OCI-LY1 (cell line): ENCODE results near the gene GNAS.

ENCODE experiments used
- H2AFZ ChIP-seq: fragments of 200-600 bp; sonication (generic), shearing (Covaris generic); 2 replicates; pipeline ENCODE4 v1.6.0; 2014; ENCODE audit warnings: antibody characterized with exemption, mild to moderate bottlenecking, low read length
- H3F3A ChIP-seq: fragments of 200-600 bp; sonication (generic), shearing (Covaris generic); 2 replicates; pipeline ENCODE4 v1.6.0; 2014; ENCODE audit warnings: mild to moderate bottlenecking, antibody characterized with exemption, low read length, moderate library complexity; ENCODE audit not compliant: insufficient read depth
- H3K27ac ChIP-seq: fragments of 200-600 bp; sonication (generic); 2 replicates; pipeline ENCODE4 v1.5.1; 2014; ENCODE audit warnings: low read length, mixed run types, mild to moderate bottlenecking, low read depth; ENCODE audit not compliant: poor library complexity, severe bottlenecking
- H3K27me3 ChIP-seq: fragments of 200-600 bp; sonication (generic); 2 replicates; pipeline ENCODE4 v1.6.0; 2014; ENCODE audit warnings: antibody characterized with exemption, mild to moderate bottlenecking, low read length, moderate library complexity; ENCODE audit not compliant: insufficient read depth
- H3K36me3 ChIP-seq: fragments of 200-600 bp; sonication (generic); 2 replicates; pipeline ENCODE4 v1.6.1; 2014; ENCODE audit warnings: mild to moderate bottlenecking, antibody characterized with exemption, low read length, moderate library complexity, mixed read lengths; ENCODE audit not compliant: insufficient read depth
- H3K4me1 ChIP-seq: fragments of 200-600 bp; sonication (generic); 2 replicates; pipeline ENCODE4 v1.5.1; 2014; ENCODE audit warnings: mild to moderate bottlenecking, low read length, moderate library complexity; ENCODE audit not compliant: insufficient read depth, severe bottlenecking
- H3K4me2 ChIP-seq: fragments of 200-600 bp; sonication (generic), shearing (Covaris generic); 2 replicates; pipeline ENCODE4 v1.6.1; 2014; ENCODE audit warnings: low read length
- H3K4me3 ChIP-seq: fragments of 200-600 bp; sonication (generic); 2 replicates; pipeline ENCODE4 v1.5.1; 2014; ENCODE audit warnings: low read length, low read depth, mild to moderate bottlenecking, mixed read lengths; ENCODE audit not compliant: poor library complexity, severe bottlenecking
- H3K79me2 ChIP-seq: fragments of 200-600 bp; shearing (Covaris generic); 2 replicates; pipeline ENCODE4 v1.6.1; 2016; ENCODE audit warnings: mixed run types, low read length, mixed read lengths; ENCODE audit not compliant: insufficient read depth
- H3K9ac ChIP-seq: fragments of 200-600 bp; sonication (generic), shearing (Covaris generic); 2 replicates; pipeline ENCODE4 v1.6.1; 2014; ENCODE audit warnings: mild to moderate bottlenecking, low read length, mixed read lengths
- H3K9me2 ChIP-seq: fragments of 200-600 bp; sonication (generic), shearing (Covaris generic); 2 replicates; pipeline ENCODE4 v1.6.1; 2014; ENCODE audit warnings: low read depth, mild to moderate bottlenecking, low read length, mixed read lengths
- H3K9me3 ChIP-seq: fragments of 200-600 bp; shearing (Covaris generic); 2 replicates; pipeline ENCODE4 v1.6.1; 2014; ENCODE audit warnings: low read length, mixed read lengths
- H4K20me1 ChIP-seq: fragments of 200-600 bp; sonication (generic), shearing (Covaris generic); 2 replicates; pipeline ENCODE4 v1.6.0; 2016; ENCODE audit warnings: mild to moderate bottlenecking, low read length; ENCODE audit not compliant: insufficient read depth
- EZH2 ChIP-seq: fragments of 200-600 bp; sonication (generic), shearing (Covaris generic); IDR thresholded peaks from 2 replicates; pipeline ENCODE4 v1.8.0; 2017; ENCODE audit warnings: borderline replicate concordance, mixed run types, mild to moderate bottlenecking, antibody characterized with exemption, low read length, moderate library complexity, mixed read lengths
- TF ChIP-seq, protein P1 (sequence below): fragments of 200-600 bp; sonication (generic), shearing (Covaris generic); IDR thresholded peaks from 2 replicates; pipeline ENCODE4 v1.5.1; 2017; ENCODE audit warnings: mild to moderate bottlenecking, antibody characterized with exemption, low read length, moderate library complexity, mixed read lengths

GNAS gene

DNA sequence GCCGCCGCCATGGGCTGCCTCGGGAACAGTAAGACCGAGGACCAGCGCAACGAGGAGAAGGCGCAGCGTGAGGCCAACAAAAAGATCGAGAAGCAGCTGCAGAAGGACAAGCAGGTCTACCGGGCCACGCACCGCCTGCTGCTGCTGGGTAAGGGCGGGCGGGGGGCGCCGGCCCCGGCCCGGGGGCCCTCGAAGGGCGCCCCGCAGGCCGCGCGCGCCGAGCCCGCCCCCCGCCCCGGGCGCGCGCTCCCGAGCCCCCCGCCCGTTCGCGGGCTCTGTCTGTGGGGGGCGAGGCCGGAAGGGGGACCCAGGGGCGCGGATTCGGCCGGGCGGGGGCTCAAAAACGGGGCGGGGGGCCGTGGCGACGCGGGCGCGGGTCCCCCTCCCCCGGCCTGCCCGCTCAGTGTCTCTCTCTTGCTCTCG lies 39.2 kb downstream of the GNAS start:
- Histone ChIP-seq H3K27ac (peak overlapping the region; percentile 90), H3F3A (0 out of 2 replicates have a peak, but pooled peaks cover 4% of the 10 kb centered on the region), H3K27me3 (no peaks in the 10 kb centered on the region), H3K36me3 (peaks cover 18% of the 10 kb centered on the region; the same call in 1 of the 2 replicates), H4K20me1 (no peaks in the 10 kb centered on the region), H3K9me3 (no peaks in the 10 kb centered on the region), H3K9me2 (no peaks in the 10 kb centered on the region), H2AFZ (no peak overlapping the region), H3K4me1 (peaks cover 51% of the 10 kb centered on the region), H3K4me3 (peak overlapping the region; percentile 75), H3K4me2 (peak overlapping the region; percentile 54), H3K79me2 (peaks cover 46% of the 10 kb centered on the region), H3K9ac (peak overlapping the region; percentile 84)
- TF ChIP-seq EZH2, result no peak
- TF ChIP-seq, protein P1, sequence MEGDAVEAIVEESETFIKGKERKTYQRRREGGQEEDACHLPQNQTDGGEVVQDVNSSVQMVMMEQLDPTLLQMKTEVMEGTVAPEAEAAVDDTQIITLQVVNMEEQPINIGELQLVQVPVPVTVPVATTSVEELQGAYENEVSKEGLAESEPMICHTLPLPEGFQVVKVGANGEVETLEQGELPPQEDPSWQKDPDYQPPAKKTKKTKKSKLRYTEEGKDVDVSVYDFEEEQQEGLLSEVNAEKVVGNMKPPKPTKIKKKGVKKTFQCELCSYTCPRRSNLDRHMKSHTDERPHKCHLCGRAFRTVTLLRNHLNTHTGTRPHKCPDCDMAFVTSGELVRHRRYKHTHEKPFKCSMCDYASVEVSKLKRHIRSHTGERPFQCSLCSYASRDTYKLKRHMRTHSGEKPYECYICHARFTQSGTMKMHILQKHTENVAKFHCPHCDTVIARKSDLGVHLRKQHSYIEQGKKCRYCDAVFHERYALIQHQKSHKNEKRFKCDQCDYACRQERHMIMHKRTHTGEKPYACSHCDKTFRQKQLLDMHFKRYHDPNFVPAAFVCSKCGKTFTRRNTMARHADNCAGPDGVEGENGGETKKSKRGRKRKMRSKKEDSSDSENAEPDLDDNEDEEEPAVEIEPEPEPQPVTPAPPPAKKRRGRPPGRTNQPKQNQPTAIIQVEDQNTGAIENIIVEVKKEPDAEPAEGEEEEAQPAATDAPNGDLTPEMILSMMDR, result no peak

DNA sequence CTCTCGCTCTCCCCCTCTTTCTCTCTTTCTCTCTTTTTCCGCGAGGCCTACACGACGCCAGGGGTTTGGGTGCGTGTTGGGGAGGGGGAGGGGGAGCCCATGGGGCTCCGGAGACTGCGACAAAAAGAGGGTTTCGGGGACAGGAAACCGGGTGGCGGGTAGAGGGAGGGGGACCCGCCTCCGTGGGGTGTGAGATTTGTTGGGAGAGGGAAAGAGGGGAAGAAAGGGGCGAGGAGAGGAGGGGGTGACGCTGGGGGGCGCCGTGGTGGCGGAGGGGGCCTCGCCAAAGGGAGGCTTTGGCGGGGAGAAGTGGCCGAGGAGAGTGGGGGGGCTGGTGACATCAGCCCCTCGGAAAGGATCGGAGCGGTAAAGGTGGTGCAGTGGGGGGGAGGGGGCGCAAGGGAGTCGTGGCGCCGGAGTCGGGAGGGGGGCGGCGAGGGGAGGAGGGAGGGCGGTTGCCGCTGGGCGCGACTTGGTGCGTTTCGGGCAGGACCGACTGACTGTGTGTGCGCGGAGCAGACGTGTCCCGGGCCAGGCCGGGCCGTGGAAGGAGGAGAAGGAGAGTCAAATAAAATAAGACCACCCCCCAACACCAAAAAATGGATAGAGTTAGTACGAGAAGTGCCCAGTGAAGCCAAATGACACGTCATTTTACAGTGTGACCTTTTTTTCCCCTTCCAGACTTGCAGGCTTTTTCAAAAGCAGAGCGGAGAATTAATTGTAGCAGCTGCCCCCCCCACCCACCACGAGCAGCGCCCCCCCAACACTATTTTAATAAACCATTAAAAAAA lies 39.8 kb downstream of the GNAS start:
- peak overlapping the region; percentile 90 for H3K27ac ChIP-seq
- no peaks in the 10 kb centered on the region for H3K9me3 ChIP-seq
- peak overlapping the region; percentile 86 for H3K4me2 ChIP-seq
- peaks cover 24% of the 10 kb centered on the region; the same call in 1 of the 2 replicates for H3K36me3 ChIP-seq
- H4K20me1 ChIP-seq, result no peaks in the 10 kb centered on the region
- H3K79me2 ChIP-seq, result peaks cover 52% of the 10 kb centered on the region
- H3K9me2 ChIP-seq, result no peaks in the 10 kb centered on the region
- peak overlapping the region; percentile 75 for H3K4me3 ChIP-seq
- H3K27me3 ChIP-seq, result no peaks in the 10 kb centered on the region
- H3K4me1 ChIP-seq, result peaks cover 56% of the 10 kb centered on the region
- TF ChIP-seq EZH2, result no peak
- TF ChIP-seq, protein P1, result peak; percentile 40; the same call in 1 of the 2 replicates
- H3F3A ChIP-seq, result 0 out of 2 replicates have a peak, but pooled peaks cover 4% of the 10 kb centered on the region
- H2AFZ ChIP-seq, result no peak overlapping the region
- peak overlapping the region; percentile 84 for H3K9ac ChIP-seq

DNA sequence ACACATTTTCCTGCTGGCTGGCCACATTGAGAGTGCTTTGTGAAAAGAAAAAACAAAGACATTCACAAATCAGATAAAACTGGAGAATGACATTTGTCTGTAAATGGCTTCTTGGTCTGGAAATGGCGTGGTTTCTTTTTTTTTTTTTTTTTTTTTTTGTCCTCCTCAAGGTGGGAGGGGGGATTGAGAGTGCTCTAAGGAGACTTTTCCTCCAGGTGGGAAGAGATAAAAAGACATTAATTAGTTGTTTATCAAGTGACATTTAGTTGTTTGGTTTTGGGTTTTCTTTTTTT lies 40.4 kb downstream of the GNAS start:
- Histone ChIP-seq H2AFZ (no peak overlapping the region), H3K27ac (peak overlapping the region; percentile 90), H3K79me2 (peaks cover 57% of the 10 kb centered on the region), H3K27me3 (no peaks in the 10 kb centered on the region), H3K9me2 (no peaks in the 10 kb centered on the region), H3K4me1 (peaks cover 56% of the 10 kb centered on the region), H3F3A (0 out of 2 replicates have a peak, but pooled peaks cover 2% of the 10 kb centered on the region), H3K4me3 (peak overlapping the region; percentile 75), H3K36me3 (peaks cover 29% of the 10 kb centered on the region; the same call in 1 of the 2 replicates), H3K4me2 (peak overlapping the region; percentile 86), H3K9me3 (no peaks in the 10 kb centered on the region), H3K9ac (peak overlapping the region; percentile 84), H4K20me1 (no peaks in the 10 kb centered on the region)
- TF ChIP-seq, protein P1, result no peak
- TF ChIP-seq EZH2, result no peak
